ENCODE measurements around the gene HAGH.

The HAGH gene

GRCh38 chr16:1762196-1762878 is 64.3 kb downstream of the HAGH start:
- no peak for DNase-seq (ENCODE audit: low spot score)

GRCh38 chr16:1761751-1762150 is 64.9 kb downstream of the HAGH start:
- DNase-seq (ENCODE audit: low spot score), result no peak

- no peak for DNase-seq (ENCODE audit: low spot score)
Observed at GRCh38 chr16:1760911-1761310, 65.7 kb downstream of the HAGH start.

GRCh38 chr16:1759511-1759910 is 67.1 kb downstream of the HAGH start:
- no peak for DNase-seq (ENCODE audit: low spot score)

- no peak for DNase-seq (ENCODE audit: low spot score)
Observed at GRCh38 chr16:1758923-1759322, 67.7 kb downstream of the HAGH start.

GRCh38 chr16:1757714-1758461 is 68.7 kb downstream of the HAGH start:
- no peak for DNase-seq (ENCODE audit: low spot score)
